NCI-H187 (cell line): ENCODE measurements around the gene LRRC8B.
"Not testable (repeated sequence)": the region's sequence is repeated elsewhere in the genome, so short reads cannot be mapped to it uniquely, and the experiment has no call there.

ENCODE experiments used
- DNase-seq, 2 experiments: peaks; one replicate each; lab custom pipeline; 2025; lab: John Stamatoyannopoulos, UW

The LRRC8B gene

DNA sequence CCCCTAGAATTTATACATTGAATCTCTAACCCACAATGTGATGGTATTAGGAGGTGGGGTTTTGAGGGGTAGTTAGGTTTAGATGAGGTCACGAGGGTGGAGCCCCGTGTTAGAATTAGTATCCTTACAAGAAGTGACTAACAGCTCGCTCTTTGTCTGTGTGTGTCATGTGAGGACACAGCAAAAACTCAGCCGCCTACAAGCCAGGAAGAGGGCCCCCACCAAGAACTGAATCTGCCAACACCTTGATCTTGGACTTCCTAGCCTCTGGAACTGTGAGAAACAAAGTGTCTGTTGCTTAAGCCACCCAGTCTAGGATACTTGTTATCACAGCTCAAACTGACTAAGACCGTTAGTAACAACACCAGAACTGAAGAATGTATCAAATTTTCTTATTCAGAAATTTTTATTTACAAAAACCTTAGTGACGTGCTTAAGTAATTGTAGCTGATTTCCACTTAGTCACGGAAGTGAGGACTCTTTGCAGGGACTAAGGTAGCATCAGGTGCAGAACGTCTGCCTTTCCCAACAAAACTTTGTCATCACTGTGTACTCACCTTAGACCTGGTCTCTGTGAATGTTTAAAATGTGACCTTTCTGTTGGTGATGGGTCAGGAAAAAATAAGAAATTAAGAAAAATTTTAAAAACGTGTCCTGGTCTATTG, 83.8 kb downstream of the LRRC8B start:
- no peak for DNase-seq

DNA sequence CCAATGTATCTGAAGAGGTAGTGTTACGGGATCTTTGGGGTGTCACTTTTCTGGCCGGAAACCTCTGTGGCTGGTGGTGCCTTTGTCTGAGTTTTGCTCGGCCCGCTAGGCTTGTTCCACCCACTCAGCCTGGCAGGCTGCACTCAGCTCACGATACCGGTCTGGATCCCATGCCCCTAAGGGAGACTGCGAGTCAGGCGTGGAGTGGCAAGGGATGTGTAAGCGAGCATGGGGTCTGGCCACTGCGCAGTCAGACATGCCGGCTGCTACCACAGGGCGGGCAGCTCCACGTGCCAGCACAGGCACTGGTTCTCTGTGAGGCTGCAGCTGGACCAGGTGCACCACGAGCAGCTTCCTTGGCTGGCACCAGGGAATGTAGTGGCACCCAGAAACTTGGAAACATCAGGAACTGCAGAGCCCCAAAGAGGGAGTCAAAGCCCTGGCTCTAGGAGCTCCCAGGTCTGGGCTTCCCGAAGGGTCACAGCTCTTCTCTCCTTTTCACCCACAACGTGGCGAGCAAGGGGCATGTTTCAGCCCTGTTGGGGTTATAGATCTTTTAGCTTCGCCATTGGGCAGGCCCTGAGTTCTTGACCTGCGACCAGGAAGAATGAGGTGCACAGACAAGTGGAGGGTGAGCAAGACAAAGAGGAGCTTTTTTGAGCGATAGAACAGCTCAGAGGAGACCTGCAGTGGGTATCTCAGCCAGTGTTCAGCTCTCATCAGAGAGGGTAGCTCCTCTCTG, 84.5 kb downstream of the LRRC8B start:
- no peak for DNase-seq

DNA sequence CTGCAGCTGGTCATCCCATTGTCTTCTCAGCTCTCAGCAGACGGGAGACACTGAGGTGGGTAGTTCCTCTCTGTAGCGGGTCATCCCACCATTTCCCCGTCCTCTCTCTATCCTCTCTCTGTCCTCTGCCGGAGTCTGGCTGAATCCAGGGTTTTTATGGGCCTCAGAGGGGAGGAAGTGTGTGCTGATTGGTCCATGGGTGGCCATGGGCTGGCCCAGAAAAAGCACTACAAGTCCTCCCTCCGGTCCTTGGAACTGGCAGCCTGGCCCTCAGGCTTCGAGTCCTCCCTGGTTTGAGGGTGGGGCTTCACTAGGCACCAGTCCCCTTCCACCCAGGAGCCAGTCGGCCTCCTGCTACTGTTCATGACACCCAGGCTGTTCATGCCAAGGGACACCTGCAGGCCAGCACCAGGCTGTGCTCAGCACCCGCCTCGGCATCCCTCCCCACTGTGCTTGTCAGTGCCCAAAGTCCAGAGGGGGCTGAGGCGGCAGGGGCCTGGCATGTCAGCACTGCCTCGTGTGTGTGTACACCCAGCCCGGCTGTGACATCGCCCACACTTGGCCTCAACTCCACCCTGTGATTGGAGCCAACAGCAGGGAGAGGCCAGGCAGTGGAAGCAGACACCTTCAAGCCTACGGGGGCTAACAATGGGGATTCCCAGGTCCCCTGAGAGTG, 85.3 kb downstream of the LRRC8B start:
- DNase-seq, result no peak

DNA sequence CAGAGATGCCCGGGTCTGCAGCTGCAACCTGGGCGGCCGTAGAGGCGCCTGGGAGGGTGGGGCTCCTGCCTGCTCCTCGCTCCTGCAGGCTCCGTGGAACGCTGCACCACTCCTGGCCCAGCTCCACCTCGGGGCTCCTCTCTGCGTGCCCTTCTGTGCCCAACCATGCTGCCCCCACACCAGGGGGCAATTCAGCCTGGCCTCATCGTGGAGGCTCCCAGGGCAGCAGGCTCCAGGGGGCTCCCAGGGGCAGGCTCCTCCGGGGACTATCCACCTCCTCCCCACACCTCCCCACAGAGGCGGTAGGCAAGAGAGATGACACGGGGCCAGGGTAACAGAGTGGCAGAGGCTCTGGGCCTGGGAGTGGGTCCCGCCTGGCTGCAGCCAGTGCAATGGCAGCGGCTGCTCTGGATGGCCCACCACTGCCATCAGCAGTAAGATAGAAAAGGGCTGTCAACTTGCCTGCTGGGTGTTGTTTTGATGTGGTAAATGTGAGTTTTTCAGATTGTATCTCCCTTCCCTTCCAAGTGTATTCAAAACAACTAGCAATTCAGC, 85.9 kb downstream of the LRRC8B start:
- DNase-seq, result no peak

DNA sequence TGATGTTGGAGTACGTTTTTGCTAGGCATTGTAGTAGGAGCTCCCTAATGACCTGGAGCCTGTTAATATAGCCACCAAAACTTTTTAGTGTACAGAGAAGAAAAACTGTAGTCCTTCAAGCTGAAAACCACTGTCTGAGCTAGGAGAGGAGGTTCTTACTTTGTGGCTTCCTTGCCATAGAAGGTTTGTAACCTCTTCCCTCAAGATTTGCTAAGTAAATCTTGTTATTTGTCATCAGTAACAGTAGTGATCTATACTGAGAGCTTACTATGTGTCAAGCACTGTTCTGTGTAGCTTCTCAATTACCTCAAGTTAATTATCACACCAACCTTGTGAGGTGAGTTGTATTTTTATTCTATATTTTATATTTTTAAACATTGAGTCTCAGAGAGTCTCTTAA, 87.1 kb downstream of the LRRC8B start:
- DNase-seq, result no peak

DNA sequence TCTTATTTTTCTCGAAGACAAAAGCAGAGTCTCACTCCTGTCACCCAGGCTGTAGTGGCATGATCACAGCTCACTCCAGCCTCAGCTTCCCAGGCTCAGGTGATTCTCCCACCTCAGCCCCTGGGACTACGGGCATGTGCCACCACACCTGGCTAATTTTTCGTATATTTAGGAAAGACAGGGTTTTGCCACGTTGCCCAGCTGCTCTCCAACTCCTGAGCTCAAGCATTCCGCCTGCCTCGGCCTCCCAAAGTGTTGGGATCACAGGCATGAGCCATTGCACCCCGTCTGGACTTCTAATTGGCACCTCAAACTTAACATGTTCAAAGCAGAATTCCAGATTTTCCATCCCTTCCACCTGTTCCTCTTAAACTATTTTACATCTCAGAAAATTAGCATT, 89.3 kb downstream of the LRRC8B start:
- DNase-seq, result no peak

DNA sequence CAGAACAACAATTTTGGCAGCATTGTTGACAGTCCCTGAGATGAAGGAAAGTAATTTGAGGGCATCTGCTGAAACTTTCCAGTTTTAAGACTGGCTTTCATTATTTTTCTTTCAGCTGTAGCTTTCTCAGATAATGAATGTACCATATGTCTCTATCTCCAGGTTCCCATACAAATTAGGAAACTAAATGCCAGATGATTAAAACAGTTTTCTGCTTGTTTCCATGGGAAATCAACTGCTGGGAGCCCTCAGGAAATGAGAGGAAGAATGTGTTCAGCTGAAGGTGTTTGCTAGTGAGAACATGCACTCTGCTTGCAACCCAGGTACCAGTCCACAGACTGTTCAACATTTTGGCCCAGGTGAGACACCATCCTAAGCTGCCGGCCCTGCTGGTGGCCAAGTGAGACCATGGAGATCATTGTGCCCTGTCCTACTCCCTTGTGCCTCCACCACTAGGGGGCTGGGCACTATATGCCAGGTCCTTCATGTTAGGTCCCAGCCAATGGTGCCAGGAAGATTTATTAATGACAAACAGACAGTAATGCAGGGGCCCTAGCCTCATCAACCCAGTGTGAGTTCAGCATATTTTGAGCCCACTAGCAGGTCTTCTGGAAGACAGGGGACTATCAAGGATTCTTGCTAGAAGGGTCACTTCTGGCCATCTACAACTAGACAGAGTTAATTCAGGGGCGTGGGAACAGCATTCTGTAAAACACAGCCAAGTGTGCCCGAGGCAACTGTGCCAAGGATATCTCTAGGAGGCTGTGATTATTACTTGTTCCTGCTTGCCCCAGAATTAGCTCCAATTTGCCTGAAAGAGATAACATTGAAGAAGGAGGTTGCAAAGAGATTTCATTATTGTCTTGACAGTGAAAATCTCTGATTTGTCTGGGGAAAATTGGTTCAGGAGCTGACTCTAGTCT, 91.3 kb downstream of the LRRC8B start:
- no peak for DNase-seq

DNA sequence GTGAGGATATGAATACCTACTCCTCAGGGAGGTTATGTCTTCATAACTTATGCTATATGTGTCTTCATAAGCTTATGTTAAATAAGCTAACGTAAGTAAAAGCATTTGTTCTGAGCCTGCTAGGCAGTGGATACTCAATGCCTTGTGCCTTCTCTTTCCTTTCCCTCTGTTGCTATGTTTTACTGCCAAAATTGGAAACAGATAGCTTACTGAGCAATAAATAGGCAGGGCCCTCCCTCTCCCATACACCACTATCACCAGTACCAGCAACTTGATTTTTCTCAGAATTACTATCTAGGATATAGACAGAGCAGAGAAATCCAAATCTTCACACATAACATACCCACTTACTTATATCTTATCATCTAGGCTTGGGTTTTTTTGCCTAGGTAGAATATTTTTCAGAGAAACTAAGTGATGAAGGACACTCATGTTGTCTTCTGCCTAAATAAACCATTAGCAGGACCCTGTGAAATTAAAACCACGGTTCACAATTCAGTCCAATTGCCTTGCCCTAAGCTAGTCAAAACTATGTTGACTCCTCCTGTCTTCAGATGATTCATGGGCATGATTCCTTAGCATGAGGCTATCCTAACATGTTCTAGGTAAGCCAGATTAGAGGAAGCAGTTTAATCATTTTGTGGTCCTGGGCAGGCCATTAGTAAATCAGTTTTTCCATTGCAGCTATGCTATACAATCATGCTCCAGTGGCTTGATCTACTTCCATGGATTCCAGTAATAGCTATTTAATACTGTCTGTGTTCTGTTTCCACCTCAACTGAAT, 92.4 kb downstream of the LRRC8B start:
- DNase-seq, result no peak

DNA sequence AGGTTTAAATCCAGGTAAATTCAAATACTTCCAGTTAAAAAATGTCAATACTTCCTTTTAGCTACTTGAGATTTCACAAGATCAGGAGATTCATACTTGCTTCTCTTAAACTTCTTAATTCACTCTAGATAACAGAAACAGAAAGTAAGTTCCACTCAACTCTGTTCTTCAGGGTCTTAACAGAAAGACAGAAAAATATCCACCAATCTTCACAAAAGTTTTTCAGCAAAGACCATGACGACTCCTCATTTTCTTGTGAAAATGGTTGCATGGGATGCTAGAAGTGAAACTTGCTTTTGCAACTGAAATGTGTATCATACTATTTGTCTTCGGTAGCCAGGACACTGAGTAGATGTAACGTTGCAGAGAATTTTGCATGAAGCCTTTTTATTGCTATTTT, 96.0 kb downstream of the LRRC8B start:
- no peak for DNase-seq

DNA sequence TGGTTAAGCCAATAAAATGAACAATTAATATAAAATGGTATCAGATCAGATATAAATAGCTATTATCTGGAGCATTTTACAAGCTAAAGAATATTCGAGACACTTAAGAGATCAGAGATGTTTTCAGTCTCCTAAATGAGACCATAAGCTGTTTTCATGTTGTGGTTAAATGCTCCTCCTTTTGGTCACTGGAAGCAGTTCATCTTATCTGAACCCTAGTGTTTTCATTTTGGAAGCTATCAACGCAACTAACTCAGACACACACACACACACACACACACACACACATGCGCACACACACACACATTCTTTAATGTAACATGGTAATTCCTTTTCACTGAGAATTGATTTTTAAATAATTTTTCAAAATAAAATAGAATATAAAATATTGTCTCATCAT, 98.3 kb downstream of the LRRC8B start:
- DNase-seq, result no peak

DNA sequence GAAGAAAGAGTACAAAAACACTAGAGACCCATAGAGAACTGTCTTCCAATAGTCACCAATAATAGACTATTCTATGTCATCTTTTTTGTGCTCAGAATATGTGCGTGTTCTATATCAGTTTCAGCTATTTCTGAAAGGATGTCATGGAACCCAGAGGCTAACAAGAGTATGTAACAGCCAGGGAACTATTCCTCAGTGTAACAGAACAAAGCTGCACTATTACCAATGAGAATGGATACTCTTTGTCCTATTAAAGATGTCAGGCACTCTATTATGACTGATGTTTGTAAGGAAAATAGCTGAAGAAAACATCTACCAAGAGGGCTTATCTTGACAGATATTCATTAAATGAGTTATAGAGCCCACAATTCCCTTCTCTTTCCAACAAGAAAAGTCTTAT, 99.7 kb downstream of the LRRC8B start:
- no peak for DNase-seq

DNA sequence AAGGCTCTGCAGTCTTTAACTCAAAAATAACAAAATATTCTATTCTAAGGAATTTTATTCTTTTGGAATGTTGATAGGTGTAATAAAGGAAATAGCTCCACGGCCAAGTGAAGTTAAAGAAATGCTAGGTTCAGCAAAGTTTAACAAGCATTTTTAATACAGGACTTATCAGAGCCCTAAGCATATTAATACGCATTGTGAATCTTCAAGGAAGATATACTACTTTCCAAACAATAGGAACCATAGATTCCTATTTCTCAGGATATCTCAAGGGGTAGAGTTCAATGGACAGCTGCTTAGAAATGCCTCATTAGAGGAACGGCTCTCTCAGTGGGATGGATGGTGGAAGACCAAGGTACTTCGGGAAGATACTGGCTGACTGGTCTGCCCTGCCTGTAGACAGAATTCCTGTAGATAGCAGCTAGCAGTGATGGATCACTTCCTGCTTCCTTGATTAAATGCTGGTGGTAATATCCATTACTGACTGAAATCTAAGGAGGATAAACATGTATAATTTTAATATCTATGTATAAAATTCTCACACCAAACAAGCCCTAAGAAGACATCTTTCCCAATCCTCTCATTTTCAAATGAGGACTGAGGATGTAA, 100.2 kb downstream of the LRRC8B start:
- no peak for DNase-seq

DNA sequence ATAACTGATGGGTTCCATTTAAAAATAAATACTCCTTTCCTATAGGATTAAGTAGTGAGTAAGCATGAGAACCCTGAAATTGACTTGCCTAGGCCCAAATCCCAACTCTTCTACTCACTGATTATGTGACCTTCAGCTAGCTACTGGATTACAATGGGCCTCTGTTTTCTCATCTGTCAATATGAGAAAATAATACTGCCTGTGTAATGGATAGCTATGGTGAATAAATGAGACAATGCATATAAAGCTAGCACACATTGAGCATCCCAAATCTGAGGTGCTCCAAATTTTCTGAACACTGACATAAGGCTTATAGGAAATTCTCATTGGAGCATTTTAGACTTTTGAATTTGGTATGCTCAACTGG, 103.0 kb downstream of the LRRC8B start:
- no peak for DNase-seq

DNA sequence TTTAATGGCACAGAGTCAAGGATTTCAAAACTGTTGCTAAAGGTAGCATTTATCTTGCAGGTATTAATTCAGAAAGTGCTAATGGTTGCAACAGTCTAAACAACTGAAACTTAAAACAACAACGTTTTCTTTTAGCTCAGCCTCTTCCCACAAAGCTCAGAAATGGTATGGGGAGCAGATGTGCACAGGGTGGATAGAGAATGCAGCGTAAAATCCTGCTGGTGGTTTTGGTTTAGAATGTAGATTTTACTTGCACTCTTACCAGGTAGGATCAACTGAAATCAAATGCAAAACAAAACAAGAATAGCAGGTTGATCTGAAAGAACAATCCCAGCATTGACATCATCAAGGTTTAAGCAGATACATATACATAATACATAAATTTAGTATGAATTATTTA, 104.5 kb downstream of the LRRC8B start:
- DNase-seq, result no peak

DNA sequence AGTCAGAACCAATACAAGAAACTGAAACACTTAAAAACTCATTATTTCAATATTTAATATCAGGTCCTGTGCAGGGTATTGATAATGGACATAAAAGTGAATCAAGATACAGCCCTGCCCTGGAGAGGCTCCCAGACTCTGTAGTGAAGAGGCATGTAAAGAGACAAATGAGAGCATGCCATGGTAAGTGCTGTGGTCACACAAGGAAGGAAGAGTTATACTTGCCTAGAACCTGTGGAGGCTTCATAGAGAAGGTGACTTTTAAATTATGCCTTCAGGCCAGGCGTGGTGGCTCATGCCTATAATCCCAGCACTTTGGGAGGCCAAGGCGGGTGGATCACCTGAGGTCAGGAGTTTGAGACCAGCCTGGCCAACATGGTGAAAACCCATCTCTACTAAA, 105.0 kb downstream of the LRRC8B start:
- not testable (repeated sequence) for DNase-seq

DNA sequence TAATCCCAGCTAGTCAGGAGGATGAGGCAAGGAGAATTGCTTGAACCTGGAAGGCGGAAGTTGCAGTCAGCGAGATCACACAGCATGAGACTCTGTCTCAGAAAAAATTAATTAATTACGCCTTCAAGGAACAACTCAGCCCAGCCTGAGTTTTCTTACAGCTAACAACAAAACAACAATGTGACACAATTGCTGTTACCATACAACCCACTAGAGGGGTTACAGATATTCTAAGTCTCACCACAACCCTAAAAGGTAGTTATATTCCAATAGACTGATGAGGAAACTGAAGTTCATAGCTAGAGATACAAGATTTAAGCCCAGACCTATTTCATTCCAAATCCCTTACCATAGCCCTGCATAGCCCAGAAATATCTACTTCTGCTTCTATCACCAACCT, 105.4 kb downstream of the LRRC8B start:
- DNase-seq, result no peak

DNA sequence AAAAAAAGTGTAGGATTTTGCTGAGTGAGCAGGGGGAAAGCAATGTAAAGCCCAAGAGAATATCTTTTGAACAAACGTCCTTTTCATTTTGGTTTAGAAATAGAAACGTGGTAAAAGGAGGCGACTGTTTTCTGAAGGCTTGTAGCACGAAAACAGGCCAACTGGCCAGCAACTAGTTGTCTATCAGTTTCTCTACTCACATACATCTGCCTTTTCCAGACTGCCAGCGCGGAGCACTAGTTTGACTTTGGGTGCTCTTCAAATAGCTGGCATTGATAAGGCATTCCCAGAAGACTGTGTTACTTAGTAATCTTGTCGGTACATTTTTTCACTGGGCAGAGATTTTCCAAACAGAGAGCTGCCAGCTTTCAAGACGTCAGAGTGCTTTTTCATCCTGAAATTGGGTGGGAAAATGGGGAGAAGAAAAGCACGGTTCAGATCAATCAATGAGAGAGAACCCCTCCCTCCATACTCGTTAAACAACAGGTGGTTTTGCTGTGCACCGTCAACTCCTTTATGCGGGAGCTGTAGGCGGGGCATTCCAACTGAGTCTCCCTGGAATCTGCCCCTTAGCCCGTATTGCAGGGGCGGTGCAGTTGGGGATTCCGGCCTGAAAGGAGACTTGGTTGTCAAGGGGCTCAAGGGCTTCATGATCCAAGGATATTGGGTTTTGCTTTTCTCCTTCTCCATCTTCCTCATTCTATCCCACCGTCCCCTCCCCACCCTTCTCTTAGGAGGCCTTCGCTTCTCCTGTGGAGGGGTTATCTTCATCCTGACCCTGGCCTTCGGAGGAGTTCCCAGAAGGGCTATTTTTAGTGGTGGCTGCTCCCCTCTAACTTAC, 107.4 kb downstream of the LRRC8B start:
- no peak for DNase-seq

DNA sequence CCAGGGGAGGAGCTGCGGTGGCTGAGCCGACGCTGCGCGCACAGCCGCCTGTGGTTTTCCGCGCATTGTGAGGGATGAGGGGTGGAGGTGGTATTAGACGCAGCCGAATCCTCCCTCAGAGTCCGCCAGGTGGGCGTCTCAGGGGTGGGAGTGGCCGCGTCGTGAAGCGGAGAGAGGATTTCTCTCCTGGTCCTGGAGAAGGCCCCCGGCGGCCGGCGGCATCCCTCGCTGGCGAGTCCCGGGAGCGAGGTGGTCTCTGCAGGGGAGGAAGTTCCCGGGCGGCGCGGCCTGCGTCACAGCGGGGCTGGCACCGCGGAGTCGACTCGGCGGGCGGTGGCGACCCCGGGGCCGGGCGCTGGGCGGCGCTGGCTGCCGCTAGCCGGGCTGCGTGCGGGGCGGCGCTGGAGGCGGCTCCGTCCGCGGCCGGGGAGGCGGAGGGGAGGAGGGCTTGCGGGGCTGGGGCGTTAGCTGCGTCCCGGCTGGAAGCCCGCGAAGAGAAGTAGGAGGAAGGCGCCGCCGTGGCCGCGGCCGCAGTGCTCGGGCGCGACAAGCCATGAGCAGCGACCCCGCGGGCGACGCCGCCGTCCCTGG, 108.1 kb downstream of the LRRC8B start, which contains the start of gene LRRC8C:
TSS of gene LRRC8C (plus strand) at position 464 of the 591 bp plus-strand sequence. CDS start 53,354 bp downstream, outside the sequence.
- DNase-seq, result peak; percentile 54 to 66

DNA sequence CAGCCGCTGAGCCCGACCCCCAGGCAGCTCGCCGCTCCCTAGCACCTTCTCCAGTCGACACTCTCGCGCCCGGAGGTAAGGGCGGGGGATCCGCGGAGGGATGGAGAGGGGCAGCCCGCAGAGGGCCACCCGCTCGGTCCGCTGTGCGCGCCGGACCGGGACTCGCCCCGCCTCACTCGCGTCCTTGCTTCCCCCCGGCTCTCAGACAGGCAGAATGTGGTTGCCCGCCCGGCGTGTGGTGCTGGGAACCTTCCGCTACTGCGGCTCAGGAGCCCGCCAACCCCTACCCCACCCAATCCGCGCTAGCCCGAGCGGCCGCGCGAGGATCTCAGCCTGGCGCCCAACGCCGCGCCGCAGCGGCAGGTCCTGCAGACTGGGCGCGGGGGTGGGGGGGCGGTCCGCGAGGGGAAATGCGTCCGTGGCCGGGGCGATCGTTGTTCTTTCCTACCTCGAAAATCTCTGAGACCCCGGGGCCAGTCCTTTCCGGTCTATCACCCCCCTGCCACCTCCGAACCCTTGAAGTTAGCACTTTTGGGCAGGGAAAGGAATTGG, 108.7 kb downstream of the LRRC8B start:
- peak in 1 of 2 experiments; percentile 66 for DNase-seq
